Sciatic nerve (tissue), 2 donors: ENCODE data around the gene BUB1B. TPM values are rescaled to one million over a fixed set of nuclear protein-coding genes. Genes with fewer than 3 reads are reported as not detected.
A peak's percentile ranks its signal among the peaks of the same experiment; 100 is the strongest.
"Not testable (repeated sequence)": the region's sequence is repeated elsewhere in the genome, so short reads cannot be mapped to it uniquely, and the experiment has no call there.

Source experiments
- ATAC-seq: fragments of 200-7000 bp; cut with Tn5 transposase; one replicate; pipeline ENCODE4 v1.9.1; 2020; ENCODE audit warnings: mild to moderate bottlenecking, moderate library complexity
- DNase-seq: peaks from one replicate; pipeline ENCODE4 v3.0.0-alpha.2; 2020; ENCODE audit warnings: low spot score
- intact Hi-C: fragments of 100-400 bp; cut with DNase I; formaldehyde crosslinking; loops from one replicate; pipeline ENCODE4 v1.14.2; 2022
- total RNA-seq: library from RNA; stranded (reverse); fragmentation: NEBNext Ultra II Directional; extraction: Animal tissue kit (Norgen Biotek cat#: 25700); gene quantifications from one replicate; pipeline ENCODE4 v1.2.1, GENCODE V29; 2021
- donor health status: DM: no; HTN: no; CAD: no.
- donor health status: DM: no; HTN: no; CAD: no.

BUB1B gene
- total RNA-seq, 1 donor from 2014 or later: 0.67 TPM

DNA sequence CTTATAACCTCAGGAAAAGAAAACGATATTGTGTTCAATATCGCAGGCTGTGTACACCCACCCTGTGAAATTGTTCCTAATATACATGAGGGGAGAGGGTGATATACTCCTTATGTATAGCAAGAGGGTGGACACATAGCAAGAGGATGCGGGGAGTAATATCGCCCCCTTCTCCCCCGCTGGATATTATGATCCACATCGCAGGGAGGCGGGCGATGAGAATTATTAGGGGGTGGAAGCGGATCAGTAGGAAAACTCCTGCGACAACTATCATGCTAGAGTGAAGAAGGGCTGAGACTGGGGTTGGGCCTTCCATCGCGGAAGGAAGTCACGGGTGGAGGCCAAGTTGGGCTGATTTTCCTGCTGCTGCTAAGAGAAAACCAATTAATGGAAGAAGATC is 27.3 kb upstream of the BUB1B start:
- intact Hi-C loops: no loop called here
- no peak for ATAC-seq
- no peak for DNase-seq

DNA sequence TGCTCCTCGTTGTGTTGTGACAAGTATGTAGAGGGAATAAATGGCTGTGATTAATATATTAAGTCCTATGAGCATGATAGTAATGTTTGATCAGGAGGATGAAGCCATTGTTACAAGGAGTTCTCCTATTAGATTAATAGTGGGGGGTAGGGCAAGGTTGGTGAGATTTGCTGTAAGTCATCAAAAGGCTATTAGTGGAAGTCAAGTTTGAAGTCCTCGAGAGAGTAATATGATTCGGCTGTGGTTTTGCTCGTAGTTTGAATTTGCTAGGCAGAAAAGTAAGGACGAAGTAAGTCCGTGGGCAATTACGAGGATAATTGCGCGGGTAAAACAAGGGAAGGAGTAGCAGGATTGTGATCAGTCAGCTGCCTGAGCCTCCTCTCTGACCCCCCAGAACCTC is 26.0 kb upstream of the BUB1B start:
- no peak for DNase-seq
- ATAC-seq: no peak
- intact Hi-C loops: no loop called here

DNA sequence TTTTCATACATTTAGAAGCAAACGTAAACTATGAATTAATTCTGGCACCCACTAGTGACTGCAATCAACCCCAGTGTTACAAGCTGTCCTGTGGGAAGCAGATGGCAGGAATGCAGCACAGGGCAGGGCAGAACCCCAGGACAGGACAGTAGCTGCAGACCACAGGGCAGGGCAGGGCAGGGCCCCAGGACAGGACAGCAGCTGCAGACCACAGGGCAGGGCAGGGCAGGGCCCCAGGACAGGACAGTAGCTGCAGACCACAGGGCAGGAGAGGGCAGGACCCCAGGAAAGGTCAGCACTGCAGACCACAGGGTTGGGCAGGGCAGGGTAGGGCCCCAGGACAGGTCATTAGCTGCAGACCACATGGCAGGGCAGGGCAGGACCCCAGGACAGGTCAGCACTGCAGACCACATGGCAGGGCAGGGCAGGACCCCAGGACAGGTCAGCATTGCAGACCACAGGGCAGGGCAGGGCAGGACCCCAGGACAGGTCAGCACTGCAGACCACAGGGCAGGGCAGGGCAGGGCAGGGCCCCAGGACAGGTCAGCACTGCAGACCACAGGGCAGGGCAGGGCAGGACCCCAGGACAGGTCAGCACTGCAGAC is 24.9 kb upstream of the BUB1B start:
- intact Hi-C loops, ATAC-seq, DNase-seq: not testable (repeated sequence)

- no peak for ATAC-seq
- DNase-seq: peak; percentile 5
- intact Hi-C loops: no loop called here
Measured at GRCh38 chr15:40136470-40137302, 24.2 kb upstream of the BUB1B start.

- intact Hi-C loops: no loop called here
- ATAC-seq: no peak
- DNase-seq: no peak
Measured at GRCh38 chr15:40137303-40138200, 23.3 kb upstream of the BUB1B start.

- DNase-seq, ATAC-seq, intact Hi-C loops: not testable (repeated sequence)
Measured at GRCh38 chr15:40138201-40138570, 22.7 kb upstream of the BUB1B start.

- intact Hi-C loops: no loop called here
- ATAC-seq (no peak), DNase-seq (no peak)
Measured at GRCh38 chr15:40142428-40142827, 18.4 kb upstream of the BUB1B start.

GRCh38 chr15:40146037-40146436 is 14.8 kb upstream of the BUB1B start:
- intact Hi-C loops: no loop called here
- ATAC-seq: no peak

GRCh38 chr15:40149339-40149738 is 11.5 kb upstream of the BUB1B start:
- DNase-seq (no peak), ATAC-seq (no peak)
- intact Hi-C loops: no loop called here

More at GRCh38 chr15:40146037-40146436, 14.8 kb upstream of the BUB1B start:
- DNase-seq: no peak

- ATAC-seq: no peak
- no peak for DNase-seq
- intact Hi-C loops: no loop called here
Measured at GRCh38 chr15:40150163-40150925, 10.5 kb upstream of the BUB1B start.

DNA sequence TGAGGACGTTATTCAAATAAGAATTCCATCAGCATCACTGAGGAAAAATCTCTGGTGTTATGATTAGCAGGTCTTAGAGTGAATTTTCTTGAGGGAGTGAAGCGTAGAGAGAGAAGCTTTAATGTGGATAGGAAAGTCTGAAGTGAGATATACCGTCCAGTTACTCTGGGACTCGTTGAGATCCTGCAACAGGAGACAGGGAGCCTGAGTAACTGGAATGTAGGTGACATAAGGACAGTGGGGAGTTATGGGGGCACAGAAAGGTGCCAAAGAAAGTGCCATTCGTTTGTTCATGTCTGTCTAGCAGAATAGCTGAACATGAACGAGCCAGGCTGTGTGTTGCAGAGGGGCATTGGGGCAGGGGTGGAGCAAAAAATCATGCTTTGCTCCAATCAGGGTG is 9.4 kb upstream of the BUB1B start:
- DNase-seq (no peak), ATAC-seq (no peak)
- intact Hi-C loops: no loop called here

GRCh38 chr15:40151991-40152390 is 8.9 kb upstream of the BUB1B start:
- DNase-seq (no peak), ATAC-seq (no peak)
- intact Hi-C loops: no loop called here

GRCh38 chr15:40154821-40155220 is 6.0 kb upstream of the BUB1B start:
- ATAC-seq, DNase-seq, intact Hi-C loops: not testable (repeated sequence)

- DNase-seq: no peak
- no peak for ATAC-seq
- intact Hi-C loops: no loop called here
Measured at GRCh38 chr15:40155270-40155910, 5.5 kb upstream of the BUB1B start.

DNA sequence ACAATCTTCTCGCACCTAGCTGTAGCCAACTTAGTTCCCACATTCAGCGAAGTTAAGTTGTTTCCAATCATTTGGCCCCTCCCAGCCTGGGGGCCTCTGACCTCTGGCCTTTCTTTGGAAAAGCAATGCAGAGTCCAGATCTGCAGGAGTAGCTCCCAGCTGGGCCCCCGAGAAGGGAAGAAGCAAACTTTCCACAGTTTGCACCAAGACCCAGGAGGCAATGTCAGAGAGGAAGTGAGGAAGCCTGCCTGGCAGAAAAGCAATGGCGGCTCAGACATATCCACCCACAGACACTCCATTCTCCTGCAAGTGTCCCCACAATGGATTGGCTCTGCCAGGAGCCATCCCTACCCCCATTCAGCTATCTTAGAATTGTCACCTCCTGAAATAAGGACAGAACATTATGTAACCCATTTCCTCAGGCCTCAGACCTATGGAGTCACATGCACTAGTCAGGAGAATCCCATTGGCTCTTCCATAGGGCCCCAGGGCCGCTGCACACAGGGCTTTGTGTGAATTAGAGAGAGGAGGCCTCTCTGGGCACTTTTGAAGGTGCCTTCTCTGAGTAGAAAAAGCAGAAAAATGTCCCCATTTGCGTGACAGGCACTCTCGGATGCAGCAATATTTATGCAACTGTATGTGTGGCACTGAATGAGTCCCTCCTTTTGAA is 3.0 kb upstream of the BUB1B start:
- no peak for ATAC-seq
- intact Hi-C loops: no loop called here
- no peak for DNase-seq

GRCh38 chr15:40160021-40160420 is 848 bp upstream of the BUB1B start:
- ATAC-seq: no peak
- intact Hi-C loops: no loop called here
- no peak for DNase-seq

DNA sequence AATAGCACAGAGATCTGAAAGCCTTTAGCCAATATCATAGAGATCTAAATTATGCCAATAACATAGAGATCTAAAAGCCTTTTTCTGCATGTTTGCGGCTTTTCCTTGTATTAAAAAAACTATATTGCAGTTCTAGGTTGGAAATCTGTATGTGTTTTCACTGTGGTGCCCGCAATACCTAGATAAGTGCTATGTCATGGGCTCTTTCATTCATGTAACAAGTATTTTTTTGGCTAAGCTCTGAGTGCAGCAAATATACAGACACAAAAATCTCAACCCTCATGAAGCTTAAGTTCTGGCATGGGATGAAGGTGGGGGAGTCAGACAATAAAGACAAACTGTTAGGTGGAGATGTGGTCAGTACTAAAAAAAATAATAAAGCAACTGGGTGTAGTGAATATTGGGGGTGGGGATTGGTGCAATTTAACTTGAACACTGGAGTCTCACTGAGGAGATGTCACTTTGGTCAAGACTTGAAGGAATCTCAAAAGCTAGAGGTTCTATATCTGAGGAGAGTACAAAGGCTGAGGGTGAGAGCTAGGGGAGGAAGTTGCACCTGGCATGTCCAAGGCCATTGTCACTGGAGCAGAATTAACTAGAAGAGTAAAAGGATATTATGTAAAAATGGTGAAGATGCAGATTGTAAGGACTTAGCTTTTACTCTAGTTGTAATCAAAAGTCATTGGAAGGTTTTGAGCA is 973 bp downstream of the BUB1B start:
- intact Hi-C loops: no loop called here
- DNase-seq (no peak), ATAC-seq (no peak)
